PC-9 (cell line): ENCODE results near the gene VWA5B1. TPM values are rescaled to one million over a fixed set of nuclear protein-coding genes. Genes with fewer than 3 reads are reported as not detected.

Experiments used
- BruUV-seq: library from RNA; stranded (reverse); fragments of 400-500 nt; replicated peaks from 2 replicates; lab custom pipeline; 2021; lab: Mats Ljungman, UMichigan
- CTCF ChIA-PET: fragments of 300-600 bp; sonication (Branson Sonifier 250); formaldehyde crosslinking; loops from one replicate; lab custom pipeline; 2022; ENCODE audit warnings: antibody characterized with exemption; lab: Charles Lee
- POLR2A ChIA-PET: fragments of 300-600 bp; sonication (Branson Sonifier 250); formaldehyde crosslinking; loops from one replicate; lab custom pipeline; 2022; ENCODE audit warnings: antibody characterized with exemption; ENCODE audit not compliant: unreplicated experiment; lab: Charles Lee
- DNase-seq, 2 experiments: peaks; one replicate each; pipeline versions ENCODE4 v3.0.0 to v3.0.0-alpha.2; 2015 to 2022; ENCODE audit warnings: mixed read lengths in 1 of 2
- H2AFZ ChIP-seq: fragments of 200-600 bp; sonication (generic); 2 replicates; pipeline ENCODE4 v1.8.1; 2017; ENCODE audit warnings: antibody characterized with exemption
- H3F3A ChIP-seq: fragments of 200-600 bp; sonication (generic); 2 replicates; pipeline ENCODE4 v1.8.1; 2017; ENCODE audit warnings: antibody characterized with exemption, mild to moderate bottlenecking, low read depth; ENCODE audit not compliant: insufficient read depth
- H3K27ac ChIP-seq: fragments of 200-600 bp; sonication (generic); 2 replicates; pipeline ENCODE4 v1.6.1; 2016; ENCODE audit warnings: mixed run types
- H3K27me3 ChIP-seq: fragments of 200-600 bp; sonication (generic); 2 replicates; pipeline ENCODE4 v1.6.1; 2016; ENCODE audit warnings: low read depth, mixed run types; ENCODE audit not compliant: insufficient read depth
- H3K36me3 ChIP-seq: fragments of 200-600 bp; sonication (generic); 2 replicates; pipeline ENCODE4 v1.6.1; 2016; ENCODE audit warnings: low read depth, mixed run types
- H3K4me1 ChIP-seq: fragments of 200-600 bp; sonication (generic); replicated peaks from 2 replicates; pipeline ENCODE4 v1.6.1; 2016; ENCODE audit warnings: mixed run types; ENCODE audit not compliant: insufficient read depth
- H3K4me2 ChIP-seq: fragments of 200-600 bp; sonication (generic); 2 replicates; pipeline ENCODE4 v1.6.1; 2017; ENCODE audit warnings: mixed run types
- H3K4me3 ChIP-seq: fragments of 200-600 bp; sonication (generic); 2 replicates; pipeline ENCODE4 v1.6.1; 2016; ENCODE audit warnings: mixed run types
- H3K79me2 ChIP-seq: fragments of 200-600 bp; sonication (generic); 2 replicates; pipeline ENCODE4 v1.6.1; 2017; ENCODE audit warnings: low read depth, mixed run types
- H3K9me2 ChIP-seq: fragments of 200-600 bp; sonication (generic); 2 replicates; pipeline ENCODE4 v1.8.1; 2017; ENCODE audit warnings: mild to moderate bottlenecking; ENCODE audit not compliant: insufficient read depth
- H3K9me3 ChIP-seq: fragments of 200-600 bp; sonication (generic); 2 replicates; pipeline ENCODE4 v1.8.1; 2016; ENCODE audit warnings: low read depth; ENCODE audit not compliant: insufficient read depth
- H4K20me1 ChIP-seq: fragments of 200-600 bp; sonication (generic); 2 replicates; pipeline ENCODE4 v1.8.1; 2017; ENCODE audit not compliant: insufficient read depth
- CTCF ChIP-seq: fragments of 200-600 bp; sonication (generic); conservative IDR thresholded peaks from 2 replicates; pipeline ENCODE4 v1.6.1; 2017; ENCODE audit warnings: mixed run types, antibody characterized with exemption, mild to moderate bottlenecking, moderate library complexity
- EZH2 ChIP-seq: fragments of 200-600 bp; sonication (generic); IDR thresholded peaks from 2 replicates; pipeline ENCODE4 v1.8.0; 2017; ENCODE audit warnings: antibody characterized with exemption, low read depth
- intact Hi-C: fragments of 100-400 bp; cut with micrococcal nuclease; formaldehyde crosslinking; loops from one replicate; pipeline ENCODE4 v1.10.0; 2022; ENCODE audit not compliant: unreplicated experiment
- total RNA-seq: library from RNA; stranded (reverse); gene quantifications from 2 replicates; pipeline ENCODE4 v1.2.3, GENCODE V29; 2021

VWA5B1 gene
- total RNA-seq, 1 experiment from 2014 or later: not detected

GRCh38 chr1:20404466-20404865, 113.8 kb downstream of the VWA5B1 start:
- intact Hi-C loops: no loop called here
- no peak for TF ChIP-seq EZH2
- no peak for TF ChIP-seq CTCF
- no peaks in the 10 kb centered on the region for H3K9me2 ChIP-seq
- no peaks in the 10 kb centered on the region for H3K36me3 ChIP-seq
- H3K9me3 ChIP-seq: no peaks in the 10 kb centered on the region
- DNase-seq: no peak
- H2AFZ ChIP-seq: no peak overlapping the region
- H3K27ac ChIP-seq: no peak overlapping the region
- H3K4me1 ChIP-seq: no peaks in the 10 kb centered on the region
- no peak overlapping the region for H3K4me2 ChIP-seq
- no peaks in the 10 kb centered on the region for H3K27me3 ChIP-seq
- ChIA-PET POLR2A (no interaction called here), CTCF (no interaction called here)
- no peaks in the 10 kb centered on the region for H4K20me1 ChIP-seq
- H3K4me3 ChIP-seq: no peak overlapping the region
- BruUV-seq: no TSS peak
- H3K79me2 ChIP-seq: no peaks in the 10 kb centered on the region
- H3F3A ChIP-seq: no peaks in the 10 kb centered on the region

Other genes with a start within 250 kb of the VWA5B1 start
- not detected in 2 replicates for gene PLA2G5, start 220.7 kb upstream of the VWA5B1 start, total RNA-seq
- gene PLA2G2D, start 171.3 kb upstream of the VWA5B1 start, total RNA-seq: not detected in 2 replicates
- 0.20 TPM in 1 of 2 replicates, not detected in the other for gene PLA2G2F, start 151.6 kb upstream of the VWA5B1 start, total RNA-seq
- gene UBXN10, start 104.8 kb upstream of the VWA5B1 start, total RNA-seq: 9.4 and 11.9 TPM in 2 replicates
- 0.48 and 0.55 TPM in 2 replicates for gene PLA2G2C, start 104.4 kb upstream of the VWA5B1 start, total RNA-seq
- 34.9 and 44.6 TPM in 2 replicates for gene CAMK2N1, start 195.3 kb downstream of the VWA5B1 start, total RNA-seq
- gene MUL1, start 217.3 kb downstream of the VWA5B1 start, total RNA-seq: 21.9 and 22.8 TPM in 2 replicates